Measurements from ENCODE around the gene SKAP1.

The SKAP1 gene

GRCh38 chr17:48429638-48430586, at the start of gene SKAP1:
Gene SKAP1, minus strand, starts transcription at chr17:48430214.
- H3K4me3 ChIP-seq (ENCODE audit: low read depth in 1 of 2, low read length in 2 of 2) = peak within 1 kb of the TSS; percentile 8 to 23
- no peaks in the 10 kb centered on the region for H3K36me3 ChIP-seq (ENCODE audit: control insufficient read depth in 1 of 2, insufficient read depth in 2 of 2, low read length in 2 of 2)
- H3K4me1 ChIP-seq (ENCODE audit: control insufficient read depth in 1 of 2, insufficient read depth in 2 of 2, low read length in 2 of 2) = no peaks in the 10 kb centered on the region
- H3K27me3 ChIP-seq (ENCODE audit: low read depth, low read length) = peaks cover 35% of the 10 kb centered on the region
- no peak within 1 kb of the TSS for H3K27ac ChIP-seq (ENCODE audit: low read length)
- no peaks in the 10 kb centered on the region for H3K9me3 ChIP-seq (ENCODE audit: control insufficient read depth in 1 of 2, low read length in 2 of 2)

DNA sequence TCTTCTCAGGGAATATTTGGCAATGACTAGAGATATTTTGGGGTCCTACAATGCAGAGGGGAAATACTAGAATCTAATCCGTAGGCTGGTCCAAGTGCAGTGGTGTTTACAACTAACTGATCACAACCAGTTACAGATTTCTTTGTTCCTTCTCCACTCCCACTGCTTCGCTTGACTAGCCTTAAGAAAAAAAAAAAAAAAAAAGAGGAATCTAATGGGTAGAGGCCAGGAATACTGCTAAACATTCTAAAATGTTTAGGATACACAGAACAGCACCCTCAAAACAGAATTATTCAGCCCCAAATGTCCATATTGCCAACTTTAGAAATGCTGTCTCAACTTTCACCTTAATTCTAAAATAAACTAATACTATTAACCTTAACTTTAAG, 49.0 kb upstream of the SKAP1 start:
- no peak overlapping the region for H3K4me3 ChIP-seq (ENCODE audit: low read depth in 1 of 2, low read length in 2 of 2)
- H3K27me3 ChIP-seq (ENCODE audit: low read depth, low read length) = no peaks in the 10 kb centered on the region
- H3K36me3 ChIP-seq (ENCODE audit: control insufficient read depth in 1 of 2, insufficient read depth in 2 of 2, low read length in 2 of 2) = no peaks in the 10 kb centered on the region
- H3K27ac ChIP-seq (ENCODE audit: low read length) = no peak overlapping the region
- peaks cover 0 to 5% of the 10 kb centered on the region in 2 donors for H3K4me1 ChIP-seq (ENCODE audit: control insufficient read depth in 1 of 2, insufficient read depth in 2 of 2, low read length in 2 of 2)
- H3K9me3 ChIP-seq (ENCODE audit: control insufficient read depth in 1 of 2, low read length in 2 of 2) = no peaks in the 10 kb centered on the region

GRCh38 chr17:48478224-48479013, 48.4 kb upstream of the SKAP1 start:
- Histone ChIP-seq H3K27me3 (ENCODE audit: low read depth, low read length) (no peaks in the 10 kb centered on the region), H3K9me3 (ENCODE audit: control insufficient read depth in 1 of 2, low read length in 2 of 2) (no peaks in the 10 kb centered on the region), H3K4me3 (ENCODE audit: low read depth in 1 of 2, low read length in 2 of 2) (no peak overlapping the region), H3K27ac (ENCODE audit: low read length) (no peak overlapping the region), H3K4me1 (ENCODE audit: control insufficient read depth in 1 of 2, insufficient read depth in 2 of 2, low read length in 2 of 2) (no peaks in the 10 kb centered on the region), H3K36me3 (ENCODE audit: control insufficient read depth in 1 of 2, insufficient read depth in 2 of 2, low read length in 2 of 2) (no peaks in the 10 kb centered on the region)

GRCh38 chr17:48477221-48477620, 47.2 kb upstream of the SKAP1 start:
- H3K27me3 ChIP-seq (ENCODE audit: low read depth, low read length) = no peaks in the 10 kb centered on the region
- no peaks in the 10 kb centered on the region for H3K36me3 ChIP-seq (ENCODE audit: control insufficient read depth in 1 of 2, insufficient read depth in 2 of 2, low read length in 2 of 2)
- no peaks in the 10 kb centered on the region for H3K9me3 ChIP-seq (ENCODE audit: control insufficient read depth in 1 of 2, low read length in 2 of 2)
- no peak overlapping the region for H3K27ac ChIP-seq (ENCODE audit: low read length)
- no peak overlapping the region for H3K4me3 ChIP-seq (ENCODE audit: low read depth in 1 of 2, low read length in 2 of 2)
- no peaks in the 10 kb centered on the region for H3K4me1 ChIP-seq (ENCODE audit: control insufficient read depth in 1 of 2, insufficient read depth in 2 of 2, low read length in 2 of 2)

DNA sequence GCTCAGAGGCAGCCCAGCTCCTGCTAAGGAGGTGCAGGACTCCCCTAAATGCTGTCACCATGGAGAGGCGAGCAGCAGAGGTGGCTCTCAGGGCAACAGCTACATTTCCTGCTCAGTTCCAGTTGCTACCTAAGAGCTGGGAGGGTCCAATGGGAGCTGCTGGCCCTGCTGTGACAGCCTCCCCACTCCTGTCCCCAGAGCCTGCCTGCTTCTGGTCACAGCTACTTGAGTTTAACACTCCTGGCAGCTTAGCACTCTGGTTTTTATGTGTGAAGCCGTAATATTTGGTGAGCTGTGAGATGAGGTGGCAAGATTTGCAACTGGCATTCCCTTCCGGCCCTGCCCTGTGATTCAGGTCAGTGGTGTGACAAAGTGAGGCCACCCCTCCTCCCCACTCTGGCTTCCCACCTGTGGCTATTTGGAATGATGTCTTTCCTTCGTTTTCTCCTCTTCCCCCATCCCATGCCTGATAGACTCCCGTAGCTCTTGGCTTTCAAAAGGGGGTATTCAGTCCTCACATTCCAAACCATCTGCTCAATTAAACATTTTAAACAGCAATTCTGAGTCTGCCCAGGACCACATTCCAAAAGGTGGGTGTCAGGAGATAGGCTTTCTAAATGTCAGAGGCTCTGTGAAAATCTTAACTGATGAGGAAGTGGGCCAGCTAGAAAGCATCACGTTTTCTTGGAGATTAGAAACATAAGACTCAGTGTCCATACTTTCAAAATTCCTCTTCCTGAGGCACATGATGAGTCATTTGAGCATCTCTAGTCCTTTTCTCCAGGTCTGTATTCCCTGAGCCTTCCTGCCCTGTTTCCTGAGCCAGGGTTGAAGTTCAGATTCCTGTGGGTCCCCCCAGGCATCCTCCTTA, 42.6 kb upstream of the SKAP1 start:
- H3K4me1 ChIP-seq (ENCODE audit: control insufficient read depth in 1 of 2, insufficient read depth in 2 of 2, low read length in 2 of 2) = no peaks in the 10 kb centered on the region
- no peaks in the 10 kb centered on the region for H3K36me3 ChIP-seq (ENCODE audit: control insufficient read depth in 1 of 2, insufficient read depth in 2 of 2, low read length in 2 of 2)
- H3K4me3 ChIP-seq (ENCODE audit: low read depth in 1 of 2, low read length in 2 of 2) = no peak overlapping the region
- no peaks in the 10 kb centered on the region for H3K27me3 ChIP-seq (ENCODE audit: low read depth, low read length)
- H3K9me3 ChIP-seq (ENCODE audit: control insufficient read depth in 1 of 2, low read length in 2 of 2) = no peaks in the 10 kb centered on the region
- H3K27ac ChIP-seq (ENCODE audit: low read length) = no peak overlapping the region

DNA sequence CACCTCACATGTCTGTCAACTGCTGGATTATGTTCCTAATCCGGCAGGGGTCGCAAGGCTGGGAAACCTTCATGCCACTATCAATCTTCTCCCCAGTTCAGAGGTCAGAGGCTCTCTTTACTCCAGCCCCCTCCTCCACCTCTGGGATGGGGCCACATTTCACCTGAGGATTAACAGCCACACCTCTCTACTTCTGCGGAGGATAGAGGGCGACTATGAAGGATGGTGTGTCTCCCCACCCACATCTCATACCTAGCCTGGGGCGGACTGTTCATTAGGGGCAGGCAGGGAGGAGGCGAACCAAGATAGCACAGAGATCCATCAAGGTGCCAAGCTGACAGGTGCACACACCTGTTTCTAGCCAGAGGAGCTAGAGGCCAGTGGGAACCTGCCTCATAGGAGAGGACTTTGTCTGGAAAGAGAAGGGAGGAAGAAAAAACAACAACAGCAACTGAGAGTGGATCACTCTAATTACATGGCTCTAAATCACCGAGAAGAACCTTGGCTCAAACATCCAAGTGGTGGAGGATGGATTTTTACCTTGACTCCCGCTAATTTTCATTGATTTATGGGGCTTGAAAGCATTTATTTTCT, 41.9 kb upstream of the SKAP1 start:
- H3K36me3 ChIP-seq (ENCODE audit: control insufficient read depth in 1 of 2, insufficient read depth in 2 of 2, low read length in 2 of 2) = no peaks in the 10 kb centered on the region
- no peak overlapping the region for H3K27ac ChIP-seq (ENCODE audit: low read length)
- no peaks in the 10 kb centered on the region for H3K27me3 ChIP-seq (ENCODE audit: low read depth, low read length)
- no peaks in the 10 kb centered on the region for H3K4me1 ChIP-seq (ENCODE audit: control insufficient read depth in 1 of 2, insufficient read depth in 2 of 2, low read length in 2 of 2)
- H3K9me3 ChIP-seq (ENCODE audit: control insufficient read depth in 1 of 2, low read length in 2 of 2) = no peaks in the 10 kb centered on the region
- H3K4me3 ChIP-seq (ENCODE audit: low read depth in 1 of 2, low read length in 2 of 2) = no peak overlapping the region

DNA sequence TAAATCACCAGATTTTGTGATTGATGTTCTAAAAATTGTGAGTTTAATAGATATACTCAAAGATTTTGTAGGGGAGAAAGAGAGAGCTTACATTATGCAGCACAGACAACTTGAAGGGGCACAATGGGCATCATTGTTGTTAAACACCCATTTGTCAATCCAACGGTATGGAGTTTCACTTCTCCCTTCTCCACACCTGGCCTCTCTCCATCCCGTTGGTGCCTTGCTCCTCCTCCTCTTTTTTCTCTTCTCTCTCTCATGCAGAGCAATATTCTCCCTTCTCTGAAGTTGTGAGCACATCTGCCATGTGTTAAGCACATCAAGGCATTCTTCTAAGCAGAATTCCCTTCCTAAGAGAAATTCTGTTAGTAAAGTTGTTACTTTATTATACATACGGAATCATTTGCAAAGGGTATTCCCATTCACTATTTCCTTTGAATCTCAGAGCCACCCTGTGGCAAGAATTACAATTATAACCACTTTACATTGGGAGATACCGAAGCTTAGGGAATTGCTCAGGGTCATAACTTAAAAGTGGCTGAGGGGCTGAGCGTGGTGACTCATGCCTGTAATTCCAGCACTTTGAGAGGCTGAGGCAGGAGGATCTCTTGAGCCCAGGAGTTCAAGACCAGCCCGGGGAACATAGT, 40.5 kb upstream of the SKAP1 start:
- Histone ChIP-seq H3K9me3 (ENCODE audit: control insufficient read depth in 1 of 2, low read length in 2 of 2) (no peaks in the 10 kb centered on the region), H3K27ac (ENCODE audit: low read length) (no peak overlapping the region), H3K36me3 (ENCODE audit: control insufficient read depth in 1 of 2, insufficient read depth in 2 of 2, low read length in 2 of 2) (no peaks in the 10 kb centered on the region), H3K4me1 (ENCODE audit: control insufficient read depth in 1 of 2, insufficient read depth in 2 of 2, low read length in 2 of 2) (no peaks in the 10 kb centered on the region), H3K4me3 (ENCODE audit: low read depth in 1 of 2, low read length in 2 of 2) (no peak overlapping the region), H3K27me3 (ENCODE audit: low read depth, low read length) (no peaks in the 10 kb centered on the region)

- no peak overlapping the region for H3K27ac ChIP-seq (ENCODE audit: low read length)
- H3K4me1 ChIP-seq (ENCODE audit: control insufficient read depth in 1 of 2, insufficient read depth in 2 of 2, low read length in 2 of 2) = no peaks in the 10 kb centered on the region
- H3K36me3 ChIP-seq (ENCODE audit: control insufficient read depth in 1 of 2, insufficient read depth in 2 of 2, low read length in 2 of 2) = no peaks in the 10 kb centered on the region
- H3K9me3 ChIP-seq (ENCODE audit: control insufficient read depth in 1 of 2, low read length in 2 of 2) = no peaks in the 10 kb centered on the region
- no peak overlapping the region for H3K4me3 ChIP-seq (ENCODE audit: low read depth in 1 of 2, low read length in 2 of 2)
- H3K27me3 ChIP-seq (ENCODE audit: low read depth, low read length) = no peaks in the 10 kb centered on the region
These were observed 39.2 kb upstream of the SKAP1 start for GRCh38 chr17:48469227-48469626.

DNA sequence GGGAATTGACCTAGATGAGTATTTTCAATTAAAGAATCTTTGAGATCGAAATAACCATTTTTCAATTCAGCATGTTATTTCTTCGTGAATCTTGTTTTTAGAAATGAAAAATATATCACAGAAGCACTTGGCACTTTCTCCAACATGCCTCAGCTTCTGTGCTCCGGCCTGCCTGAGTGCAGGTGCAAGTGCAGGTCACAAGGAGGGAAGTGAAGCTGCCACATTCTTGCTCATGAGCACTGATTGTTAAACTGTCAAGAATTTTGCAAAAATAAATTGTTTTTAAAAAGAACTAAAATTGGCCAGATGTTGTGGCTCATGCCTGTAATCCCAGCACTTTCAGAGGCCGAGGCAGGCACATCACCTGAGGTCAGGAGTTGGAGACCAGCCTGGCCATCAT, 38.3 kb upstream of the SKAP1 start:
- Histone ChIP-seq H3K36me3 (ENCODE audit: control insufficient read depth in 1 of 2, insufficient read depth in 2 of 2, low read length in 2 of 2) (no peaks in the 10 kb centered on the region), H3K27me3 (ENCODE audit: low read depth, low read length) (no peaks in the 10 kb centered on the region), H3K4me3 (ENCODE audit: low read depth in 1 of 2, low read length in 2 of 2) (no peak overlapping the region), H3K9me3 (ENCODE audit: control insufficient read depth in 1 of 2, low read length in 2 of 2) (no peaks in the 10 kb centered on the region), H3K4me1 (ENCODE audit: control insufficient read depth in 1 of 2, insufficient read depth in 2 of 2, low read length in 2 of 2) (no peaks in the 10 kb centered on the region), H3K27ac (ENCODE audit: low read length) (no peak overlapping the region)

DNA sequence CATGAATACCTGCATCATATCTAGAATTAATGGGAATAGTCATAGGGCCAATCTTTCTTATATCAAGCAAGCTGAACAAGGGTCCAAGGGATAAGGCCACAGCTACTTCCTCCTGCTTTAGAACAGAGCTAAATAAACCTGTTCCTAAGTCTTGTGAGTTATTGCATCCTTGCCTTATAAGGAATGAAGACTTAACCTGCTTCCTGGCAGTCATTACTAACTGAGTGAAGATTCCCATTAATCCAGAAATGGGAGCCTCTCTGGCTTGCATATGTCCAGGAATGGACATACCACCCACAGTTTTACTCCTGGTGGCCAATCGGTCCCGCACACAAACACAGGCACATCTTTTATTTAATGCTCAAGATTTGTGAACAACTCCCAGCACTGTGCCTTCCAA, 35.9 kb upstream of the SKAP1 start:
- Histone ChIP-seq H3K9me3 (ENCODE audit: control insufficient read depth in 1 of 2, low read length in 2 of 2) (no peaks in the 10 kb centered on the region), H3K4me1 (ENCODE audit: control insufficient read depth in 1 of 2, insufficient read depth in 2 of 2, low read length in 2 of 2) (no peaks in the 10 kb centered on the region), H3K4me3 (ENCODE audit: low read depth in 1 of 2, low read length in 2 of 2) (no peak overlapping the region), H3K36me3 (ENCODE audit: control insufficient read depth in 1 of 2, insufficient read depth in 2 of 2, low read length in 2 of 2) (no peaks in the 10 kb centered on the region), H3K27me3 (ENCODE audit: low read depth, low read length) (no peaks in the 10 kb centered on the region), H3K27ac (ENCODE audit: low read length) (no peak overlapping the region)

All from muscle layer of duodenum (tissue), 2 donors.